NCI-H345 treated with DMSO at 0.1 percent for 48 hours (cell line): ENCODE results near the gene BCR.

Source experiments
- DNase-seq: peaks from one replicate; lab custom pipeline; 2025; ENCODE audit not compliant: unreplicated experiment; lab: John Stamatoyannopoulos, UW

The BCR gene

GRCh38 chr22:23150762-23151161, 29.5 kb upstream of the BCR start:
- DNase-seq: no peak

- no peak for DNase-seq
Observed at GRCh38 chr22:23151827-23152226, 28.5 kb upstream of the BCR start.

- no peak for DNase-seq
Observed at GRCh38 chr22:23152238-23153114, 27.8 kb upstream of the BCR start.

GRCh38 chr22:23153994-23154393, 26.3 kb upstream of the BCR start:
- DNase-seq: no peak

- no peak for DNase-seq
Observed at GRCh38 chr22:23154461-23154860, 25.8 kb upstream of the BCR start.

GRCh38 chr22:23155143-23155542, 25.2 kb upstream of the BCR start:
- no peak for DNase-seq

GRCh38 chr22:23155831-23156230, 24.5 kb upstream of the BCR start:
- DNase-seq: no peak

- DNase-seq: no peak
Observed at GRCh38 chr22:23156286-23156685, 24.0 kb upstream of the BCR start.

GRCh38 chr22:23157560-23158515, 22.5 kb upstream of the BCR start:
- no peak for DNase-seq

- no peak for DNase-seq
Observed at GRCh38 chr22:23158516-23159290, 21.6 kb upstream of the BCR start.

GRCh38 chr22:23159291-23159630, 21.0 kb upstream of the BCR start:
- no peak for DNase-seq

- no peak for DNase-seq
Observed at GRCh38 chr22:23161029-23161428, 19.3 kb upstream of the BCR start.

GRCh38 chr22:23161574-23161973, 18.7 kb upstream of the BCR start:
- no peak for DNase-seq

- DNase-seq: no peak
Observed at GRCh38 chr22:23163665-23164064, 16.6 kb upstream of the BCR start.

GRCh38 chr22:23164091-23164490, 16.2 kb upstream of the BCR start:
- no peak for DNase-seq

- no peak for DNase-seq
Observed at GRCh38 chr22:23166042-23166831, 14.1 kb upstream of the BCR start.

- DNase-seq: no peak
Observed at GRCh38 chr22:23166841-23167616, 13.3 kb upstream of the BCR start.

GRCh38 chr22:23168391-23169042, 11.8 kb upstream of the BCR start:
- no peak for DNase-seq

GRCh38 chr22:23169043-23169406, 11.3 kb upstream of the BCR start:
- no peak for DNase-seq
